K562 (cell line): ENCODE results near the gene NUP107. TPM values are rescaled to one million over a fixed set of nuclear protein-coding genes. Genes with fewer than 3 reads are reported as not detected.

Experiments used
- ATF6 ChIP-seq: sonication (generic); formaldehyde crosslinking; IDR thresholded peaks from 2 replicates; pipeline ENCODE4 v1.4.0; 2020; ENCODE audit warnings: mild to moderate bottlenecking, missing genetic modification reagents
- CC2D1A ChIP-seq: fragments of 450-650 bp; IDR thresholded peaks from 2 replicates; pipeline ENCODE4 v1.6.1; 2017; ENCODE audit warnings: mild to moderate bottlenecking
- CCNT2 ChIP-seq: IDR thresholded peaks from 2 replicates; pipeline ENCODE4 v1.6.1; 2011; ENCODE audit warnings: borderline replicate concordance, low read depth, mild to moderate bottlenecking, moderate library complexity, mixed read lengths, low read length; ENCODE audit not compliant: insufficient read length; ENCODE audit errors: extremely low read depth
- CLOCK ChIP-seq: fragments of 250-450 bp; sonication (Bioruptor Pico); IDR thresholded peaks from 2 replicates; pipeline ENCODE4 v1.4.0; 2020; ENCODE audit warnings: mild to moderate bottlenecking, moderate library complexity, borderline replicate concordance
- E2F6 ChIP-seq, 2 experiments: IDR thresholded peaks; 2 replicates each; pipeline ENCODE4 v1.6.1; 2011; ENCODE audit warnings: borderline replicate concordance in 1 of 2, control low read depth in 1 of 2, low read depth in 1 of 2, low read length in 1 of 2, mild to moderate bottlenecking in 1 of 2, mixed read lengths in 1 of 2, moderate library complexity in 1 of 2; ENCODE audit not compliant: insufficient read depth in 1 of 2, insufficient read length in 1 of 2, poor library complexity in 1 of 2, severe bottlenecking in 1 of 2; ENCODE audit errors: extremely low read depth in 1 of 2
- ELF1 ChIP-seq: fragments of 200-800 bp; sonication (Bioruptor generic); IDR thresholded peaks from 2 replicates; pipeline ENCODE4 v1.6.1; 2016; ENCODE audit warnings: missing genetic modification characterization, missing compliant biosample characterization
- ELF2 ChIP-seq: fragments of 250-450 bp; sonication (Bioruptor Pico); IDR thresholded peaks from 2 replicates; pipeline ENCODE4 v1.5.0; 2021; ENCODE audit warnings: mild to moderate bottlenecking
- MAFK ChIP-seq: IDR thresholded peaks from 2 replicates; pipeline ENCODE4 v1.6.1; 2011; ENCODE audit warnings: low read length, improper control_type of control experiment
- NKRF ChIP-seq: fragments of 450-650 bp; IDR thresholded peaks from 2 replicates; pipeline ENCODE4 v1.6.1; 2016; ENCODE audit warnings: borderline replicate concordance
- POLR2A ChIP-seq: fragments of 450-650 bp; conservative IDR thresholded peaks from 2 replicates; pipeline ENCODE4 v1.6.1; 2016
- POLR2AphosphoS2 ChIP-seq: IDR thresholded peaks from 2 replicates; pipeline ENCODE4 v1.6.1; 2012; ENCODE audit warnings: low read length, improper control_type of control experiment
- POLR3G ChIP-seq: IDR thresholded peaks from 2 replicates; pipeline ENCODE4 v1.6.1; 2011; ENCODE audit not compliant: insufficient read length, insufficient replicate concordance; ENCODE audit errors: extremely low read depth
- TAF1 ChIP-seq: IDR thresholded peaks from 2 replicates; pipeline ENCODE4 v1.6.1; 2011; ENCODE audit warnings: mild to moderate bottlenecking, low read length, moderate library complexity; ENCODE audit not compliant: insufficient read depth, control insufficient read depth, severe bottlenecking; ENCODE audit errors: extremely low read depth
- TAF9B ChIP-seq: fragments of 450-650 bp; IDR thresholded peaks from 2 replicates; pipeline ENCODE4 v1.6.1; 2018; ENCODE audit warnings: mild to moderate bottlenecking; ENCODE audit not compliant: partially characterized antibody
- TOE1 ChIP-seq, 2 experiments: fragments of 450-650 bp in 1 of 2; sonication (generic) in 1 of 2; formaldehyde crosslinking in 1 of 2; IDR thresholded peaks; 2 replicates each; pipeline versions ENCODE4 v1.7.1 to v1.8.0; 2016 to 2022; ENCODE audit warnings: borderline replicate concordance in 2 of 2, mild to moderate bottlenecking in 2 of 2, antibody characterized with exemption in 1 of 2, inconsistent platforms in 1 of 2, low read depth in 1 of 2, missing genetic modification reagents in 1 of 2, moderate library complexity in 1 of 2
- ZFX ChIP-seq: sonication (generic); formaldehyde crosslinking; IDR thresholded peaks from 2 replicates; pipeline ENCODE4 v1.8.0; 2022; ENCODE audit warnings: mild to moderate bottlenecking, missing genetic modification reagents, moderate library complexity
- ZNF282 ChIP-seq: sonication (generic); formaldehyde crosslinking; IDR thresholded peaks from 2 replicates; pipeline ENCODE4 v1.8.1; 2023; ENCODE audit warnings: missing genetic modification reagents
- ZNF75A ChIP-seq: fragments of 450-650 bp; formaldehyde crosslinking; IDR thresholded peaks from 2 replicates; pipeline ENCODE4 v1.4.0; 2020; ENCODE audit warnings: mild to moderate bottlenecking
- polyA plus RNA-seq, 8 experiments: library from polyadenylated mRNA; depleted of rRNA in 4 of 8; stranded (reverse) in 5 of 8; unstranded in 3 of 8; fragments of >200 nt; fragmentation: Nextera tagmentation in 2 of 8; fragmentation: Illumina TruSeq in 1 of 8; extraction: Ambion mirVana in 2 of 8; extraction: Trizol in 1 of 8; gene quantifications; 2 replicates each; pipeline versions ENCODE4 v1.2.1 to v1.2.3, GENCODE V29; 2011 to 2014; ENCODE audit warnings: inconsistent platforms in 1 of 8, missing spikeins in 1 of 8
- total RNA-seq, 7 experiments: library from RNA; depleted of rRNA in 6 of 7; stranded (reverse); fragments of >200 nt in 6 of 7; fragmentation: Illumina TruSeq in 2 of 7; extraction: Trizol in 2 of 7; gene quantifications; 2 replicates each; pipeline versions ENCODE4 v1.2.1 to v1.2.3, GENCODE V29; 2011 to 2021; ENCODE audit warnings: low replicate concordance in 1 of 7

The NUP107 gene
- total and polyA plus RNA-seq, 9 of the 15 experiments (the other 6 are each of a cell fraction or from before 2014, with no cell fraction given), result 129 to 277 (median 199) TPM

- TF ChIP-seq POLR2AphosphoS2 (no peak), ELF1 (tag) (peak; percentile 89), ELF2 (0 out of 2 replicates have a peak, but pooled peaks have one; percentile 61), POLR2A (peak; percentile 90), MAFK (no peak; the same call in 1 of the 2 replicates), NKRF (peak; percentile 93), CC2D1A (peak; percentile 45; the same call in 1 of the 2 replicates), CCNT2 (peak; percentile 61), ZNF282 (CRISPR knock-in tag) (no peak), ZNF75A (peak; percentile 7; the same call in 1 of the 2 replicates), E2F6 (IDR thresholded peaks at IDR 0.05; ENCODE audit: borderline replicate concordance in 1 of 2, extremely low read depth in 1 of 2, insufficient read depth in 1 of 2, insufficient read length in 1 of 2, low read depth in 1 of 2, low read length in 1 of 2, poor library complexity in 1 of 2, severe bottlenecking in 1 of 2) (peak; percentile 59 to 84), TOE1 (IDR thresholded peaks at IDR 0.05; ENCODE audit: borderline replicate concordance) (0 out of 2 replicates have a peak, but pooled peaks have one; percentile 82), TOE1 (CRISPR knock-in tag; IDR thresholded peaks at IDR 0.05; ENCODE audit: borderline replicate concordance, low read depth) (no peak), ATF6 (CRISPR knock-in tag) (no peak), TAF9B (peak; percentile 93), TAF1 (peak; percentile 94), CLOCK (CRISPR knock-in tag) (no peak), POLR3G (no peak), ZFX (CRISPR knock-in tag) (peak; percentile 63)
Observed at GRCh38 chr12:68686595-68687521, at the start of gene NUP107 (continued).
